ENCODE results near the gene CEP250.

DNA sequence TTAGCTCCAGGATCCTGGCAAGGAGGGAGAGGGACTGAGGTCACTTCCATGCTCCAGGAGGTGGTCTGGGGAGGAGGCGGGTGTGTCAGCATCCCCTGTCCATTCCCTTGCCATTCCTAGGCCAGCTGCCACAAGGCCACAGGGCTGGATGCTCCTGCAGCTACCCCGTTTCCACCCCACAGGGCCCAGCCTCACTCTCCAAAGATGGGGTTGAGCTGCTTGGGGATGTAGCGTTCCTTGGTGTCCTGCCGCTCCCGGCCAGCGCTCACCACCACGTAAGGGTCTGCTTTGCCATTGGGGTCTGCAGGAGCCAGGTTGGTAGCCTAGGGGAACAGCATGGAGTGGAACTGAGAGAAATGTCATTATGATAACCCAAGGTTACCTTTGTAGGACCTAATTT, 109.5 kb downstream of the CEP250 start:
- no peak for TF ChIP-seq GATA2 (IDR thresholded peaks at IDR 0.05; ENCODE audit: low read depth, low read length)
- no peak for TF ChIP-seq GATA3 (IDR thresholded peaks at IDR 0.05; ENCODE audit: low read depth, low read length)
